ENCODE data around the gene MEOX1. TPM values are rescaled to one million over a fixed set of nuclear protein-coding genes. Genes with fewer than 3 reads are reported as not detected.

Gene MEOX1
- total RNA-seq, 1 experiment from 2014 or later, result 0.21 TPM

- TF ChIP-seq TCF7L2 (IDR thresholded peaks at IDR 0.05; ENCODE audit: low read depth, low read length), result no peak
- TF ChIP-seq, protein P1, sequence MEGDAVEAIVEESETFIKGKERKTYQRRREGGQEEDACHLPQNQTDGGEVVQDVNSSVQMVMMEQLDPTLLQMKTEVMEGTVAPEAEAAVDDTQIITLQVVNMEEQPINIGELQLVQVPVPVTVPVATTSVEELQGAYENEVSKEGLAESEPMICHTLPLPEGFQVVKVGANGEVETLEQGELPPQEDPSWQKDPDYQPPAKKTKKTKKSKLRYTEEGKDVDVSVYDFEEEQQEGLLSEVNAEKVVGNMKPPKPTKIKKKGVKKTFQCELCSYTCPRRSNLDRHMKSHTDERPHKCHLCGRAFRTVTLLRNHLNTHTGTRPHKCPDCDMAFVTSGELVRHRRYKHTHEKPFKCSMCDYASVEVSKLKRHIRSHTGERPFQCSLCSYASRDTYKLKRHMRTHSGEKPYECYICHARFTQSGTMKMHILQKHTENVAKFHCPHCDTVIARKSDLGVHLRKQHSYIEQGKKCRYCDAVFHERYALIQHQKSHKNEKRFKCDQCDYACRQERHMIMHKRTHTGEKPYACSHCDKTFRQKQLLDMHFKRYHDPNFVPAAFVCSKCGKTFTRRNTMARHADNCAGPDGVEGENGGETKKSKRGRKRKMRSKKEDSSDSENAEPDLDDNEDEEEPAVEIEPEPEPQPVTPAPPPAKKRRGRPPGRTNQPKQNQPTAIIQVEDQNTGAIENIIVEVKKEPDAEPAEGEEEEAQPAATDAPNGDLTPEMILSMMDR (IDR thresholded peaks at IDR 0.05), result no peak
- TF ChIP-seq SIN3A (IDR thresholded peaks at IDR 0.05; ENCODE audit: borderline replicate concordance, insufficient read depth, low read depth, low read length), result no peak
- TF ChIP-seq REST (IDR thresholded peaks at IDR 0.05; ENCODE audit: insufficient read depth in 1 of 2, low read depth in 2 of 2, low read length in 1 of 2), result no peak
- TF ChIP-seq POLR2AphosphoS5 (IDR thresholded peaks at IDR 0.05; ENCODE audit: low read depth, low read length), result no peak
- H3K27me3 ChIP-seq (ENCODE audit: control insufficient read depth, insufficient read depth, low read length), result no peaks in the 10 kb centered on the region
- POLR2A ChIA-PET, result interaction anchor here (0.6 to 0.9 kb wide), 3 partner anchors 13 to 57 kb away, joined by 3 to 6 read pairs (median 3); no protein-coding TSS in a partner anchor
- peak overlapping the region; percentile 56 for H3K27ac ChIP-seq (ENCODE audit: low read length)
- H3K36me3 ChIP-seq (ENCODE audit: control insufficient read depth, insufficient read depth, low read length), result no peaks in the 10 kb centered on the region
- peaks cover 15% of the 10 kb centered on the region for H3K4me1 ChIP-seq (ENCODE audit: control insufficient read depth, insufficient read depth, low read length)
- H3K4me3 ChIP-seq (ENCODE audit: low read depth in 2 of 2, low read length in 2 of 2), result 0 out of 4 replicates have a peak overlapping the region, but pooled peaks of 1 of the 2 experiments have one; percentile 36
- CTCF ChIA-PET, result interaction anchor here (0.6 to 0.7 kb wide), 2 partner anchors 42 to 122 kb away, joined by 3 to 7 read pairs; no protein-coding TSS in a partner anchor
- in situ Hi-C loops (cut with HindIII; ENCODE audit: low pct_unique_long_range_greater_than_20kb, low sequenced_read_pairs), result no loop called here
- DNase-seq (ENCODE audit: low read depth, low spot score) (no peak), ATAC-seq (peak; percentile 78)
- no TSS peak for BruUV-seq (replicated peaks)
- intact Hi-C loops (cut with micrococcal nuclease; ENCODE audit: unreplicated experiment), result no loop called here
- H3K9me3 ChIP-seq (ENCODE audit: control insufficient read depth, insufficient read depth, low read depth, low read length), result no peaks in the 10 kb centered on the region
Measured at GRCh38 chr17:43591779-43592562, 69.8 kb downstream of the MEOX1 start.

DNA sequence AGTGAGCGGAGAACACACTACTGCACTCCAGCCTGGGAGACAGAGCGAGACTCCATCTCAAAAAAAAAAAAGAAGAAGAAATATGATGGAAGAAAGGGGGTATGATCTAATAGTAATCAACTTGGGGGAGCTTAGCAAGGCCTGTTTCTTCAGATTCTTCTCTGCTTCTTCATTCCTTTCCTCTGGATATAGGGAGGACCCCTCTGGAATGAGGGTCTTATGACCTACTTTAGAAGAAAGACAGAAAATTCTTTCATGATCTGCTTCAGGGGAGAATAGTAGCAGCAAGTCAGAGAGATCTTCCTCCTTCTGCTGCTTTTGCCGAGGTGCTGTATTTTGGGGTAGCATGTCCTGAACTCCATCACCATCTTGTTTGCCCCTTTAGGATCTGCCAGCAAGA lies 70.7 kb downstream of the MEOX1 start:
- intact Hi-C loops (cut with micrococcal nuclease; ENCODE audit: unreplicated experiment), result no loop called here
- Histone ChIP-seq H3K27ac (ENCODE audit: low read length) (peak overlapping the region; percentile 56), H3K4me1 (ENCODE audit: control insufficient read depth, insufficient read depth, low read length) (peaks cover 15% of the 10 kb centered on the region), H3K27me3 (ENCODE audit: control insufficient read depth, insufficient read depth, low read length) (no peaks in the 10 kb centered on the region), H3K36me3 (ENCODE audit: control insufficient read depth, insufficient read depth, low read length) (no peaks in the 10 kb centered on the region), H3K9me3 (ENCODE audit: control insufficient read depth, insufficient read depth, low read depth, low read length) (no peaks in the 10 kb centered on the region), H3K4me3 (ENCODE audit: low read depth in 2 of 2, low read length in 2 of 2) (no peak overlapping the region)
- TF ChIP-seq SIN3A (IDR thresholded peaks at IDR 0.05; ENCODE audit: borderline replicate concordance, insufficient read depth, low read depth, low read length) (no peak), REST (IDR thresholded peaks at IDR 0.05; ENCODE audit: insufficient read depth in 1 of 2, low read depth in 2 of 2, low read length in 1 of 2) (no peak), POLR2AphosphoS5 (IDR thresholded peaks at IDR 0.05; ENCODE audit: low read depth, low read length) (no peak)
- ATAC-seq (no peak), DNase-seq (ENCODE audit: low read depth, low spot score) (no peak)
- no TSS peak for BruUV-seq (replicated peaks)
- ChIA-PET POLR2A (no interaction called here), CTCF (interaction anchor here (0.5 to 0.7 kb wide), 2 partner anchors 42 to 99 kb away, joined by 3 to 4 read pairs; no protein-coding TSS in a partner anchor)
- in situ Hi-C loops (cut with HindIII; ENCODE audit: low pct_unique_long_range_greater_than_20kb, low sequenced_read_pairs), result no loop called here

Other genes starting within 250 kb of the MEOX1 start
- 45.6 TPM for gene DHX8, start 177.9 kb downstream of the MEOX1 start, total RNA-seq (2021; ENCODE audit: unreplicated experiment)
- gene ETV4, start 115.6 kb downstream of the MEOX1 start, total RNA-seq (2021; ENCODE audit: unreplicated experiment), result 8.3 TPM
- gene SOST, start 96.9 kb upstream of the MEOX1 start, total RNA-seq (2021; ENCODE audit: unreplicated experiment), result not detected
- gene DUSP3, start 117.1 kb upstream of the MEOX1 start, total RNA-seq (2021; ENCODE audit: unreplicated experiment), result 41.6 TPM
- not detected for gene CFAP97D1, start 118.5 kb upstream of the MEOX1 start, total RNA-seq (2021; ENCODE audit: unreplicated experiment)
- gene MPP3, start 171.2 kb upstream of the MEOX1 start, total RNA-seq (2021; ENCODE audit: unreplicated experiment), result 7.1 TPM
- gene CD300LG, start 185.3 kb upstream of the MEOX1 start, total RNA-seq (2021; ENCODE audit: unreplicated experiment), result not detected
- 3.5 TPM for gene MPP2, start 245.6 kb upstream of the MEOX1 start, total RNA-seq (2021; ENCODE audit: unreplicated experiment)

Measured in Panc1 (cell line).